ENCODE data around the gene AP1M1. TPM values are rescaled to one million over a fixed set of nuclear protein-coding genes. Genes with fewer than 3 reads are reported as not detected.
"Not testable (repeated sequence)": the region's sequence is repeated elsewhere in the genome, so short reads cannot be mapped to it uniquely, and the experiment has no call there.

Gene AP1M1
- total RNA-seq, result 53.7 and 144 TPM in 2 replicates

GRCh38 chr19:16197622-16198369, at the start of gene AP1M1:
Gene AP1M1 (plus strand): TSS chr19:16197911. CDS start chr19:16198027, 116 bp downstream.
- peak; percentile 96 for DNase-seq (ENCODE audit: low read depth)

GRCh38 chr19:16148443-16149229, 49.1 kb upstream of the AP1M1 start:
- no peak for DNase-seq (ENCODE audit: low read depth)

- no peak for DNase-seq (ENCODE audit: low read depth)
These were observed 44.0 kb upstream of the AP1M1 start for GRCh38 chr19:16153582-16154336.

GRCh38 chr19:16154557-16154956, 43.2 kb upstream of the AP1M1 start:
- no peak for DNase-seq (ENCODE audit: low read depth)

- DNase-seq (ENCODE audit: low read depth), result no peak
These were observed 42.6 kb upstream of the AP1M1 start for GRCh38 chr19:16155128-16155527.

GRCh38 chr19:16156904-16157303, 40.8 kb upstream of the AP1M1 start:
- DNase-seq (ENCODE audit: low read depth), result no peak

- no peak for DNase-seq (ENCODE audit: low read depth)
These were observed 40.1 kb upstream of the AP1M1 start for GRCh38 chr19:16157601-16158000.

- DNase-seq (ENCODE audit: low read depth), result no peak
These were observed 38.1 kb upstream of the AP1M1 start for GRCh38 chr19:16159655-16160054.

GRCh38 chr19:16160445-16160942, 37.2 kb upstream of the AP1M1 start:
- no peak for DNase-seq (ENCODE audit: low read depth)

GRCh38 chr19:16160943-16161560, 36.7 kb upstream of the AP1M1 start:
- peak; percentile 64 for DNase-seq (ENCODE audit: low read depth)

GRCh38 chr19:16161840-16162239, 35.9 kb upstream of the AP1M1 start:
- DNase-seq (ENCODE audit: low read depth), result peak; percentile 49

- DNase-seq (ENCODE audit: low read depth), result no peak
These were observed 33.4 kb upstream of the AP1M1 start for GRCh38 chr19:16164222-16164890.

- DNase-seq (ENCODE audit: low read depth), result no peak
These were observed 31.3 kb upstream of the AP1M1 start for GRCh38 chr19:16166417-16166816.

- no peak for DNase-seq (ENCODE audit: low read depth)
These were observed 30.7 kb upstream of the AP1M1 start for GRCh38 chr19:16167055-16167454.

GRCh38 chr19:16168465-16169081, 29.1 kb upstream of the AP1M1 start:
- no peak for DNase-seq (ENCODE audit: low read depth)

- no peak for DNase-seq (ENCODE audit: low read depth)
These were observed 27.6 kb upstream of the AP1M1 start for GRCh38 chr19:16170134-16170533.

- no peak for DNase-seq (ENCODE audit: low read depth)
These were observed 21.8 kb upstream of the AP1M1 start for GRCh38 chr19:16175954-16176353.

- DNase-seq (ENCODE audit: low read depth), result not testable (repeated sequence)
These were observed 18.8 kb upstream of the AP1M1 start for GRCh38 chr19:16178866-16179265.

- DNase-seq (ENCODE audit: low read depth), result peak; percentile 31
These were observed 17.1 kb upstream of the AP1M1 start for GRCh38 chr19:16180611-16181010.

- no peak for DNase-seq (ENCODE audit: low read depth)
These were observed 13.0 kb upstream of the AP1M1 start for GRCh38 chr19:16184665-16185122.
